ENCODE data around the gene PVALB. TPM values are rescaled to one million over a fixed set of nuclear protein-coding genes. Genes with fewer than 3 reads are reported as not detected.

PVALB gene
- total RNA-seq, 1 experiment from 2014 or later, result not detected

- peak; percentile 15 for DNase-seq (ENCODE audit: low spot score)
Measured at GRCh38 chr22:36775586-36775963, 41.3 kb downstream of the PVALB start.

- peak; percentile 35 for DNase-seq (ENCODE audit: low spot score)
Measured at GRCh38 chr22:36773935-36774334, 42.9 kb downstream of the PVALB start.

- no peak for DNase-seq (ENCODE audit: low spot score)
Measured at GRCh38 chr22:36772451-36772850, 44.4 kb downstream of the PVALB start.

- DNase-seq (ENCODE audit: low spot score), result no peak
Measured at GRCh38 chr22:36771356-36772063, 45.3 kb downstream of the PVALB start.

GRCh38 chr22:36770513-36771231 is 46.2 kb downstream of the PVALB start:
- DNase-seq (ENCODE audit: low spot score), result no peak

- no peak for DNase-seq (ENCODE audit: low spot score)
Measured at GRCh38 chr22:36769541-36770512, 47.0 kb downstream of the PVALB start.

- DNase-seq (ENCODE audit: low spot score), result no peak
Measured at GRCh38 chr22:36768616-36769015, 48.2 kb downstream of the PVALB start.

- DNase-seq (ENCODE audit: low spot score), result no peak
Measured at GRCh38 chr22:36768141-36768540, 48.7 kb downstream of the PVALB start.

GRCh38 chr22:36767035-36767775 is 49.6 kb downstream of the PVALB start:
- no peak for DNase-seq (ENCODE audit: low spot score)

- no peak for DNase-seq (ENCODE audit: low spot score)
Measured at GRCh38 chr22:36765943-36766450, 50.8 kb downstream of the PVALB start.

GRCh38 chr22:36765131-36765942 is 51.5 kb downstream of the PVALB start:
- DNase-seq (ENCODE audit: low spot score), result no peak

- no peak for DNase-seq (ENCODE audit: low spot score)
Measured at GRCh38 chr22:36764641-36765040, 52.2 kb downstream of the PVALB start.

GRCh38 chr22:36764060-36764459 is 52.8 kb downstream of the PVALB start:
- no peak for DNase-seq (ENCODE audit: low spot score)

- peak; percentile 11 for DNase-seq (ENCODE audit: low spot score)
Measured at GRCh38 chr22:36763576-36763975, 53.3 kb downstream of the PVALB start.

- no peak for DNase-seq (ENCODE audit: low spot score)
Measured at GRCh38 chr22:36762687-36763260, 54.1 kb downstream of the PVALB start.

GRCh38 chr22:36761553-36762240 is 55.1 kb downstream of the PVALB start:
- DNase-seq (ENCODE audit: low spot score), result no peak

GRCh38 chr22:36760786-36761185 is 56.0 kb downstream of the PVALB start:
- DNase-seq (ENCODE audit: low spot score), result no peak

GRCh38 chr22:36759481-36760159 is 57.2 kb downstream of the PVALB start:
- DNase-seq (ENCODE audit: low spot score), result no peak
